Activated CD4-positive, alpha-beta T cell treated with anti-CD3 and anti-CD28 coated beads, Interleukin-2, amount 10 ng/mL, durations not matched to agents 7 days and 5 days (primary cell): ENCODE results near the gene OCRL. TPM values are rescaled to one million over a fixed set of nuclear protein-coding genes. Genes with fewer than 3 reads are reported as not detected.

Experiments
- CTCF ChIA-PET: fragments of 350-600 bp; sonication (Branson Sonifier 250); formaldehyde crosslinking; loops from one replicate; lab custom pipeline; 2021; ENCODE audit warnings: antibody characterized with exemption; lab: Charles Lee
- POLR2A ChIA-PET: fragments of 350-600 bp; sonication (Branson Sonifier 250); formaldehyde crosslinking; loops from one replicate; lab custom pipeline; 2021; ENCODE audit warnings: antibody characterized with exemption; lab: Charles Lee
- DNase-seq: peaks from one replicate; pipeline ENCODE4 v3.0.0-alpha.2; 2020
- H3K27ac Mint-ChIP-seq: one replicate; pipeline ENCODE4 v1.8.0; 2021; ENCODE audit warnings: mild to moderate bottlenecking, moderate library complexity, mixed read lengths
- H3K27me3 Mint-ChIP-seq: one replicate; pipeline ENCODE4 v1.8.0; 2021; ENCODE audit warnings: mixed read lengths
- H3K36me3 Mint-ChIP-seq: one replicate; pipeline ENCODE4 v1.8.0; 2021; ENCODE audit warnings: low read depth, mixed read lengths
- H3K4me1 Mint-ChIP-seq: one replicate; pipeline ENCODE4 v1.8.0; 2021; ENCODE audit warnings: mixed read lengths
- H3K4me3 Mint-ChIP-seq: one replicate; pipeline ENCODE4 v1.8.0; 2021; ENCODE audit warnings: mild to moderate bottlenecking, moderate library complexity, mixed read lengths
- H3K9me3 Mint-ChIP-seq: one replicate; pipeline ENCODE4 v1.8.0; 2021; ENCODE audit warnings: mixed read lengths
- total RNA-seq, 2 experiments: library from RNA; stranded (reverse); gene quantifications; one replicate each; pipeline ENCODE4 v1.2.3, GENCODE V29; 2021

Gene OCRL
- total RNA-seq, 2 experiments from 2014 or later, result 1.9 to 2.1 TPM

DNA sequence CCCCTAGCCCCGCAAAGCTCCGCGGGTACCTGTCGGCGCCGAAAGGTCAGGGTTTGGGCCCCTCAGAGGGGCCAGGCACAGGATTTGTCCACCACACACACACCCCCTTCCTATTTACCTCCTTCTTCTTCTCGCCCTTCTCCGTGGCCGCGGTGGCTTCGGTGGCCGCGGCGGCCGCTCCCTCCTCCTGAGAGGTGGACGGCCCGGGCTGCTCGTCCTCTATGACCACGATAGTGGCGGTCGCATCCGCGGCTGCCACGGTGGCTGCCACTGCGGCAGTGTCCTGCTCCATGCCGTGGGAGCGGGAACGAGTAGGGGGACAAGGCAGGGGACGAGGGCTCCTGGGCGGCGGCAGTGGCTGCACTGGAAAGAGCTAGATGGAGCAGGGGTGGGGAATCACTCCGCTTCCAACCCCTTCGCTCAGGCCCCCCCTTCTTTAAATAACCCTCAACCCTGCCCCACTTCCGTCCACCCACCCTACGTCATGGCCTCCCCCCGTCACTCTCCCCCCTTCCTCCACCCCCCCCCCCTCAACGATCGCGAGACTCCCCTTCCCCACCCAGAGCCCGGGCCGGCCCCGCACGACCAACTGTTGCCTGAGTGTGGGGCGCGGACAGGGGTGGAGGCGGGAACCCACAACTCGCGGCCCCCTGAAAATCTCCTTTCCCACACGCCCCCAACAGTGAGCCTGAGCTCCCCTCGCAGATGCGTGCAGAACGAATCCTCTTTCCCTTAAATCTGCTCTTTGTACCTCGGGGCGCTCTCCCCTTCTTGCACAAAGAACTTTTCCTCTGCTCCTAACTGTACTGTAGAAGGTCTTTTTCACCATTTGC is 16.8 kb upstream of the OCRL start, which contains the start of gene SMARCA1:
TSS of gene SMARCA1 (minus strand) at position 412 of the 833 bp plus-strand sequence. CDS start at position 292, 120 bp downstream.
- CTCF ChIA-PET, result interaction anchor here (1.0 kb wide), 1 partner anchor 137 kb away, joined by 3 read pairs; no protein-coding TSS in a partner anchor
- Mint-ChIP-seq H3K27me3 (peaks cover 29% of the 10 kb centered on the region), H3K4me3 (peak within 1 kb of the TSS; percentile 71), H3K36me3 (no peaks in the 10 kb centered on the region), H3K4me1 (peaks cover 6% of the 10 kb centered on the region), H3K9me3 (peaks cover 1% of the 10 kb centered on the region), H3K27ac (peak within 1 kb of the TSS; percentile 52)
- POLR2A ChIA-PET, result no interaction called here
- DNase-seq, result no peak

DNA sequence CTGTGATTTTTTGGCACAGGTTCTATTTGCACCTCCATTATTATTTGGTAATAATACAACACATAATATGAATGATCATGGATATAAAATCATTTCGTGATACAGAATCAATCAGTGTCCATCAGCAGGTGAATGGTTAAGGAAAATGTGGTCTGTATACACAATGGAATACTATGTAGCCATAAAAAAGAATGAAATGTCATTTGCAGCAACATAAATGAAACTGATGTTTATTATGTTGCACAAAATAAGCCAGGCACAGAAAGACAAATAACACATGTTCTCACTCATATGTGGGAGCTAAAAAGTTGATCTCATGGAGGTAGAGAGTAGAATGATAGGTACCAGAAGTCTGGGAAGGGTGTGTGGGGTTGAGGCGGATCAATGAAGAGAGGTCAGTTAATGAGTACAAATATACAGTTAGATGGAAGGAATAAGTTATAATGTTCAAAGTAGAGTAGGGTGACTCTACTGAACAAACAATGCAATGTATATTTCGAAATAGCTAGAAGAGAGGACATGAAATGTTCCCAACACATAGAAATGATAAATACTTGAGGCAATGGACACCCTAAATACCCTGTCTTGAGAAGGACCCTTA is 15.7 kb upstream of the OCRL start:
- CTCF ChIA-PET, result no interaction called here

DNA sequence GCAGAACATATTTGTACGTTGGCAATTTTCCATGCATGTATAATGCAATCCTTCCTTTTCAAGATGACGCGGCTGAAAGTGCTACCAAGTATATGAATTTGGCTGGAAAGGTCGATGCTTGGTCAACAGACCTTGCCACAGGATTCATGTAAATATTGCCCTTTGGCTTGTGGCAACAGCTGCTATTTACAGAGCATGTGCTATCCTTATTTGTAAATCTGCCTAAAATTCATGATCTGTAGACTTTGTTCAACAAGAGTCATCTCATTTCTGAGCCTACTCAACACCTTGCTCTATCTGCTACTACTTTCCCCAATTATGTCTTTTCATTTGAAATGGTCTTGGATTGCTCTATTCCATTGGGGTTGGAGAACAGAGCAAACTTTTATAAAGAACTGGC is 14.9 kb upstream of the OCRL start:
- no peak for DNase-seq
- peaks cover 26% of the 10 kb centered on the region for H3K27me3 Mint-ChIP-seq
- H3K4me1 Mint-ChIP-seq, result peaks cover 6% of the 10 kb centered on the region
- no peak overlapping the region for H3K27ac Mint-ChIP-seq
- H3K36me3 Mint-ChIP-seq, result no peaks in the 10 kb centered on the region
- H3K4me3 Mint-ChIP-seq, result no peak overlapping the region
- ChIA-PET POLR2A (no interaction called here), CTCF (no interaction called here)
- H3K9me3 Mint-ChIP-seq, result peaks cover 1% of the 10 kb centered on the region

More for the DNA sequence above, 15.7 kb upstream of the OCRL start:
- no peak overlapping the region for H3K4me3 Mint-ChIP-seq
- POLR2A ChIA-PET, result no interaction called here
- H3K4me1 Mint-ChIP-seq, result peaks cover 6% of the 10 kb centered on the region
- H3K27me3 Mint-ChIP-seq, result peaks cover 27% of the 10 kb centered on the region
- no peak overlapping the region for H3K27ac Mint-ChIP-seq
- peaks cover 1% of the 10 kb centered on the region for H3K9me3 Mint-ChIP-seq
- no peak for DNase-seq
- no peaks in the 10 kb centered on the region for H3K36me3 Mint-ChIP-seq

DNA sequence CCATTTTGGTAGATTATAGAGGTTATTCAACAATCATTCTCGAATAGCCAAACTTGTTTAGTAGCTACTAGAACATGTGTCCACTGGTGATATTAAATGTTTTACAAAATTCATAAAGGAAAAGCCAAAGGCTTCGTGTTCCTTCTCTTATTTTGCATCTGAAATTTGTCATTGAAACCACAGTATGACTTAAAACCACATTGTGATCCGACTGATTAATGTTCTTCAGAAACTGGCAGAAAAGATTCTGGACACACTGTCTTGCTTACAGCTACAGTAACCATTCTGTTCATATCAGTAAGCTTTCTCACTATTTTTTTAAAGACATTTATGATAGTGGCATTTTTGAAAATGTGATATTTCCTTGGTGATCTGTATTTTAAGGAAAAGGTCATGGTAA is 14.2 kb upstream of the OCRL start:
- H3K4me3 Mint-ChIP-seq, result no peak overlapping the region
- H3K9me3 Mint-ChIP-seq, result peaks cover 1% of the 10 kb centered on the region
- H3K27me3 Mint-ChIP-seq, result peaks cover 26% of the 10 kb centered on the region
- POLR2A ChIA-PET, result no interaction called here
- no peak overlapping the region for H3K27ac Mint-ChIP-seq
- H3K36me3 Mint-ChIP-seq, result no peaks in the 10 kb centered on the region
- CTCF ChIA-PET, result no interaction called here
- DNase-seq, result no peak
- H3K4me1 Mint-ChIP-seq, result peaks cover 6% of the 10 kb centered on the region

DNA sequence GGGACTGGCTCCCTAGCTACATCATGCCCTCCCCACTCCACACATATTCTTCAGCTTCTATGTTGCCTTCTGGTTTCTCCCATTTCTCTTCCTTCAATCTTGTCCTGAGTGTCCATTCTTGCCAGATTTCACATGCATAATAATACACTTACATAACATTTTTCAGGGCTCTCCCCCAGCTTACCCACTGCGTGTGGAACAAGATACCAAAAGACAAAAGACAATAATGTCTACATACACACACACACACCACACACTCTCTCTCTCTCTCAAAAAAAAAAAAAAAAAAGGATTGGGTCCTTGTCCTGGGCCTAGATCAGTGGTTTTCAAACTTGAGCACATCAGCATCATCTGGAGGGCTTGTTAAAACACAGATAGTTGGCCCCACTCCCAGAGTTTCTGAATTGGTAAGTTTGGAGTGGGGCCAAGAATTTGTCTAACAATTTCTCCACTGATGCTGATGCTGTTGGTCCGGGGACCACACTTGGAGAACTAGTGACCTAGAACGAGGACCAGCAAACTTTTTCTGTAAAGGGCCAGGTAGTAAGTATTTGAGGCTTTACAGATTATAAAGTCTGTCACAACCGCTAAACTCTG is 10.3 kb upstream of the OCRL start:
- DNase-seq, result no peak
- no peaks in the 10 kb centered on the region for H3K36me3 Mint-ChIP-seq
- no peak overlapping the region for H3K27ac Mint-ChIP-seq
- POLR2A ChIA-PET, result no interaction called here
- peaks cover 9% of the 10 kb centered on the region for H3K27me3 Mint-ChIP-seq
- H3K4me3 Mint-ChIP-seq, result no peak overlapping the region
- CTCF ChIA-PET, result interaction anchor here (0.6 kb wide), 1 partner anchor 771 kb away, joined by 3 read pairs; no protein-coding TSS in a partner anchor
- H3K9me3 Mint-ChIP-seq, result no peaks in the 10 kb centered on the region
- no peaks in the 10 kb centered on the region for H3K4me1 Mint-ChIP-seq

DNA sequence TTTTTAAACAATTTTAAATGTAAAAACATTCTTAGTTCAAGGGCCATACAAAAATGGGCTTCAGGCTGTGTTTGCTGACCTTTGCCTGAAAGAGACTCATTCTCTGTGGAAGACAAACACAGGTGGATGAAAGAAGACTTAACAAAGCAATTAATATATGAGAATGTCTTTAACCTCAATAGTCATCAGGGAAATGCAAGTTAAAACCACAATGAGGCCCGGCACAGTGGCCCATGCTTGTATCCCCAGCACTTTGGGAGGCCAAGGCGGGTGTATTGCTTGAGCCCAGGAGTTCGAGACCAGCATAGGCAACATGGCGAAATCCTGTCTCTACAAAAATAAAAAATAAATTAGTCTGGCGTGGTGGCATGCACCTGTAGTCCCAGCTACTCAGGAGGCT is 9.6 kb upstream of the OCRL start:
- no peaks in the 10 kb centered on the region for H3K36me3 Mint-ChIP-seq
- peaks cover 3% of the 10 kb centered on the region for H3K27me3 Mint-ChIP-seq
- no peaks in the 10 kb centered on the region for H3K9me3 Mint-ChIP-seq
- H3K4me1 Mint-ChIP-seq, result no peaks in the 10 kb centered on the region
- DNase-seq, result no peak
- H3K4me3 Mint-ChIP-seq, result no peak overlapping the region
- no peak overlapping the region for H3K27ac Mint-ChIP-seq
- POLR2A ChIA-PET, result no interaction called here
- CTCF ChIA-PET, result no interaction called here

DNA sequence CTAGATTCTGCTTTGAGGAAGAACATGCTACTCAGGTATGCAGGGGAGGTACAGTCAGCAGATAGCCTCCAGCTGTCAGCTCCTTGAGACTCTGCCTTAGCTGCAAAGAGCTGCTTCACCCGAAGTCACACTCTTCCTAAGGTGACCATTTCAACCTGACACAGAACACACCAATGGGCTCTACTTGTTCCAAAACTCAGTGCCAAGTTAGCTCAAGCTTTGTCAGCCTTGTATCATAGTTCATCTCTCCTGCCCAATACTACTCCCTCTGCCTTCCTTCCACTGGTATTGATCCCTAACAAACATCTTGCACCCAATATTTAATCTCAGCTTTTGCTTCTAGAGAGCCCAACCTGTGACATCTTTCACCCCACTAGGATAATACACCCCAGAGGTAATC is 8.9 kb upstream of the OCRL start:
- H3K27ac Mint-ChIP-seq, result no peak overlapping the region
- H3K4me3 Mint-ChIP-seq, result no peak overlapping the region
- H3K4me1 Mint-ChIP-seq, result no peaks in the 10 kb centered on the region
- no peaks in the 10 kb centered on the region for H3K9me3 Mint-ChIP-seq
- H3K27me3 Mint-ChIP-seq, result peaks cover 2% of the 10 kb centered on the region
- ChIA-PET CTCF (no interaction called here), POLR2A (no interaction called here)
- H3K36me3 Mint-ChIP-seq, result no peaks in the 10 kb centered on the region
- no peak for DNase-seq

DNA sequence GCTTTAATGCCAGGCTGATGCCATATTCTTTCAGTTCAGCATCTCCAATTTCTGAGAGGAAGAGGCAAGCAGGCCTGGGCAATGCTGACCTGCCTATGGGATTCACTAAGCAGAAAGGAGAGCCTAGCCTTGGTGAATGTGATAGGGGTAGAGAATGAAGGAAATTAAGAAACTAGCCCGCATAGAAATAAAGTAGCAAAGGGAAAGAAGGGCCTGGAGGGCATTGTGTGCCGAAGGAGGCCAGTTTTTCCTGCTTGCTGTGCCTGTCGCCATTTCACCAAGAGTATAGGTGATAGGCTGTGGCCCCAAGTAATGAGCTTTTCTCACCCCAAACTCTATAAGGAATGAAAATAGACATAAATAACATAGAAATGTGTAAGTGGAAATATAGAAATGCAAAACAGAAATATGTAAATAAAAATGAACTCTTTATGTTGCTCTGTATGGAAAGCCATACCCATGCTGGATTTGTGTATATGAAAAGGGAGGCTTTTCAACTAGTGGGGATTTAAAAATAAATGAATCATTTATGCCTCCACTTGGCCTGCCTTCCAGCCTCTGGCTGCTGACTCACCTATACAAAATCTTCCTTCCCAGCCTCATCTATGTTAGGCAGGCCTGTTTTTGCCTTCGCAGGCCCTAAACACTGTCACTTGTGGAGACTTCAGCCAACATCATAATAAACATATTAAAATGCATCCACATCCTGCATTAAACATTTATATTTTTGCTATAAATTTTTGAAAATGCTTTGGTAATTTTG is 5.1 kb upstream of the OCRL start:
- Mint-ChIP-seq H3K27ac (no peak overlapping the region), H3K4me3 (no peak overlapping the region), H3K27me3 (peaks cover 5% of the 10 kb centered on the region), H3K36me3 (no peaks in the 10 kb centered on the region), H3K9me3 (no peaks in the 10 kb centered on the region), H3K4me1 (no peaks in the 10 kb centered on the region)
- ChIA-PET CTCF (interaction anchor here (0.5 to 0.6 kb wide), 2 partner anchors 15 to 27 kb away, joined by 3 read pairs; no protein-coding TSS in a partner anchor), POLR2A (no interaction called here)
- no peak for DNase-seq

DNA sequence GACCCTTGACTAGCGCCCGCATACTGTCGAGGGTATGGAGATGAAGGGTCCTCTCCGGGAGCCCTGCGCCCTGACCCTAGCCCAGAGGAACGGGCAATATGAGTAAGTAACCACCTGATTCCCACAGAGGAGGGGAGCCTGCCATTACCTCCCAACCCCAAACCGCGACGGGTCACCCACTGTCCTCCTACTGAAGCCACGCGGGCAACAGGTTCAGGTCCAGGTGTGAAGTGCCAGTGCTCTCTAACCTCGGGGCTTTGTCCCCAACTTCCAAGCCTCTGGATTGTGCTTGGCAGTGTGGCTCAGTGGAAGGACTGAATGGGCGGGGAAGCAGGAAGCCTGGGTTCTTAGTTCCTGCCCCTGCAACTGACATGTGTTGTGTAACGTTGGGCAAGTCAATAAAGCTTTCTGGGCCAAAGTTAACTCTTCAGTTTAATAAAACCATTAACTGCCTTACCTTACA is 694 bp downstream of the OCRL start:
- no peaks in the 10 kb centered on the region for H3K9me3 Mint-ChIP-seq
- DNase-seq, result no peak
- no peaks in the 10 kb centered on the region for H3K36me3 Mint-ChIP-seq
- H3K4me3 Mint-ChIP-seq, result peak overlapping the region; percentile 60
- no peak overlapping the region for H3K27ac Mint-ChIP-seq
- peaks cover 6% of the 10 kb centered on the region for H3K4me1 Mint-ChIP-seq
- CTCF ChIA-PET, result interaction anchor here (1.0 kb wide), 1 partner anchor 74 kb away, joined by 3 read pairs; no protein-coding TSS in a partner anchor
- POLR2A ChIA-PET, result no interaction called here
- H3K27me3 Mint-ChIP-seq, result peaks cover 3% of the 10 kb centered on the region

DNA sequence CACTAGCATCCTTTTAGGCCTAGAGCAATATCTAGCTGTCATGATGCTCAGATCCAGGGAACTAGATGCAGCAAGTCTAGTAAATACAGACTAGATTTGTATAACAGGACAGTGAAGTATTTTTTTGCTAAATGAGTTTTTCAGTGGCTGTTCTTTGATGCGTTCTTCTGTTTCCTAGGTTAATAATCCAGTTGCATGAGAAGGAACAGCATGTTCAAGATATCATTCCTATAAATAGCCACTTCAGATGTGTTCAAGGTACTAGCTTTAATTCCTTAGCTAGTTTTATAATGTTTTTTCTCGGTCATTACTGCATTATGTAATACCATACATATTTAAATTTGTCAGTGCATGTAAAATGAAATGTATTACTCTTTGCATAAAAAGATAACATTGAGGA is 4.7 kb downstream of the OCRL start:
- no peaks in the 10 kb centered on the region for H3K36me3 Mint-ChIP-seq
- H3K9me3 Mint-ChIP-seq, result no peaks in the 10 kb centered on the region
- H3K27me3 Mint-ChIP-seq, result no peaks in the 10 kb centered on the region
- H3K4me3 Mint-ChIP-seq, result no peak overlapping the region
- DNase-seq, result no peak
- ChIA-PET CTCF (no interaction called here), POLR2A (no interaction called here)
- H3K4me1 Mint-ChIP-seq, result peaks cover 6% of the 10 kb centered on the region
- no peak overlapping the region for H3K27ac Mint-ChIP-seq

DNA sequence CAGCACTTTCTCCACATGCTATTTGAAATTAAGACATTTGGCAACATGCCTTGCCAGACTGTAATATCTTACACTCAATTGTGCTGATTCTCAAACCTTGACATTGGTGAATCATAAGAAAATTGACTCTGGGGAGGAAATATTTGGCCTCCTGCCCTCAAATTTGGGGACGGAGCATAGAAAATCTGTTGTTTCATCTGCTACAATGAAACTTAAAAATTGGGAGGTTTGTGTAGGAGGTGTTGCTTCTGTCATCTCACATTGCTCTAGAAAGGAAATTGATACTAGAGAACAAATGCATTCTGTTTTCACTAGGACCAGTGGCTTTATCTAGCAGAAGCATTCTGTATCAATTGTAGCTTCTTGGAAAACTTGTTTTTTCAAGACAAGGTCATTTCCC is 5.3 kb downstream of the OCRL start:
- Mint-ChIP-seq H3K36me3 (no peaks in the 10 kb centered on the region), H3K4me1 (peaks cover 6% of the 10 kb centered on the region), H3K27ac (no peak overlapping the region), H3K9me3 (no peaks in the 10 kb centered on the region), H3K27me3 (no peaks in the 10 kb centered on the region), H3K4me3 (no peak overlapping the region)
- ChIA-PET CTCF (no interaction called here), POLR2A (no interaction called here)
- no peak for DNase-seq

DNA sequence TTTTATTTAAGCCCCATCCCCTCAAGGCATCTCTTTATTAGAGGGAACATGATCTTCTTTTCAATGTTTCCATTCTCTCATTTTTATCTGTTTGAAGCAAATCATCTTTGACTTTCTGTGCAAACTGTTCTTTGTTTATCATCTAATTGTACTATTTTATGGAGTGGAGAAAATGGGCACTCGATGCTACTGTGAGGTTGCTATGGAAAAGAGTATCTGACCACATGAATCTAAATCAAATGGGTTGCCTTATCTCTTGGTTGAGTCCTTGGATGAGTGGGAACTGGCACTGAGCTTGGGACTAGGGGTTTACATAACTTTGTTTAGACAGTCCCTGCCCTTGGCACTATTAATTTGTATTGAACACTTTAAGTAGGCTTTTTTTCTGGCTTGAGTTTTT is 9.1 kb downstream of the OCRL start:
- Mint-ChIP-seq H3K27ac (no peak overlapping the region), H3K4me3 (no peak overlapping the region), H3K9me3 (no peaks in the 10 kb centered on the region), H3K27me3 (no peaks in the 10 kb centered on the region), H3K4me1 (no peaks in the 10 kb centered on the region), H3K36me3 (no peaks in the 10 kb centered on the region)
- CTCF ChIA-PET, result interaction anchor here (0.6 kb wide), 1 partner anchor 15 kb away, joined by 3 read pairs; no protein-coding TSS in a partner anchor
- DNase-seq, result no peak
- POLR2A ChIA-PET, result no interaction called here
